Measurements from ENCODE around the gene DDX25. TPM values are rescaled to one million over a fixed set of nuclear protein-coding genes. Genes with fewer than 3 reads are reported as not detected.

DDX25 gene
- total and polyA plus RNA-seq, 2 of the 13 experiments (the other 11 are each of a cell fraction or from before 2014, with no cell fraction given) = 0.17 to 0.29 TPM

GRCh38 chr11:125950178-125950490 is 45.8 kb downstream of the DDX25 start (continued):
- no peak for TF ChIP-seq FOXK2 (IDR thresholded peaks at IDR 0.05)
- TF ChIP-seq FOXM1 (CRISPR knock-in tag; IDR thresholded peaks at IDR 0.05) = no peak
- no peak for TF ChIP-seq NFYC (CRISPR knock-in tag; IDR thresholded peaks at IDR 0.05)
- no peak for TF ChIP-seq ZFP90 (CRISPR knock-in tag; IDR thresholded peaks at IDR 0.05; ENCODE audit: borderline replicate concordance)
- no peak for TF ChIP-seq ZBTB34 (CRISPR knock-in tag; IDR thresholded peaks at IDR 0.05)
- no peak for TF ChIP-seq NFE2L2 (IDR thresholded peaks at IDR 0.05; ENCODE audit: low read length)
- TF ChIP-seq ZNF274 (CRISPR knock-in tag; IDR thresholded peaks at IDR 0.05) = no peak
- no peak for TF ChIP-seq ZNF850 (CRISPR knock-in tag; conservative IDR thresholded peaks at IDR 0.05)

GRCh38 chr11:125950696-125951651 is 46.7 kb downstream of the DDX25 start:
- no peak for FAIRE-seq
- in situ Hi-C loops (cut with HindIII; ENCODE audit: extremely low pct_ligation_motif_present, low pct_unique_long_range_greater_than_20kb) (no loop called here), intact Hi-C loops (cut with micrococcal nuclease; ENCODE audit: unreplicated experiment) (no loop called here)
- no TSS peak for BruUV-seq (replicated peaks)
- TF ChIP-seq ZMYM3 (CRISPR knock-in tag; IDR thresholded peaks at IDR 0.05) (no peak), ZNF280B (CRISPR knock-in tag; IDR thresholded peaks at IDR 0.05; ENCODE audit: borderline replicate concordance) (no peak), AGO2 (optimal IDR thresholded peaks at IDR 0.05; ENCODE audit: low read depth, low read length) (peak; percentile 44), ZNF703 (CRISPR knock-in tag; IDR thresholded peaks at IDR 0.05; ENCODE audit: borderline replicate concordance) (no peak), ZNF430 (CRISPR knock-in tag; IDR thresholded peaks at IDR 0.05) (no peak), DR1 (CRISPR knock-in tag; IDR thresholded peaks at IDR 0.05) (no peak), AKAP8 (CRISPR knock-in tag; IDR thresholded peaks at IDR 0.05) (no peak), ZBTB7A (CRISPR knock-in tag; IDR thresholded peaks at IDR 0.05) (no peak)
- TF ChIP-seq, protein P1, sequence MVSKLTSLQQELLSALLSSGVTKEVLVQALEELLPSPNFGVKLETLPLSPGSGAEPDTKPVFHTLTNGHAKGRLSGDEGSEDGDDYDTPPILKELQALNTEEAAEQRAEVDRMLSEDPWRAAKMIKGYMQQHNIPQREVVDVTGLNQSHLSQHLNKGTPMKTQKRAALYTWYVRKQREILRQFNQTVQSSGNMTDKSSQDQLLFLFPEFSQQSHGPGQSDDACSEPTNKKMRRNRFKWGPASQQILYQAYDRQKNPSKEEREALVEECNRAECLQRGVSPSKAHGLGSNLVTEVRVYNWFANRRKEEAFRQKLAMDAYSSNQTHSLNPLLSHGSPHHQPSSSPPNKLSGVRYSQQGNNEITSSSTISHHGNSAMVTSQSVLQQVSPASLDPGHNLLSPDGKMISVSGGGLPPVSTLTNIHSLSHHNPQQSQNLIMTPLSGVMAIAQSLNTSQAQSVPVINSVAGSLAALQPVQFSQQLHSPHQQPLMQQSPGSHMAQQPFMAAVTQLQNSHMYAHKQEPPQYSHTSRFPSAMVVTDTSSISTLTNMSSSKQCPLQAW (CRISPR knock-in tag; IDR thresholded peaks at IDR 0.05) = no peak
- Histone ChIP-seq H3K36me3 (replicated peaks in 1 of 2; ENCODE audit: control insufficient read depth in 1 of 2, insufficient read depth in 2 of 2, low read length in 2 of 2) (0 out of 5 replicates have a peak, but pooled peaks cover 0 to under 1% of the 10 kb centered on the region in 2 experiments), H3K27me3 (ENCODE audit: control insufficient read depth in 1 of 2, insufficient read depth in 2 of 2, low read length in 2 of 2) (no peaks in the 10 kb centered on the region; a peak in 1 of 5 replicates), H4K20me1 (ENCODE audit: insufficient read depth, low read length) (no peaks in the 10 kb centered on the region), H3K79me2 (ENCODE audit: insufficient read depth, low read length) (no peaks in the 10 kb centered on the region), H3K4me1 (ENCODE audit: insufficient read depth, low read length) (peaks cover 28% of the 10 kb centered on the region), H3K4me2 (ENCODE audit: low read depth, low read length) (no peak overlapping the region), H3K27ac (ENCODE audit: extremely low read length, insufficient read depth, low read length) (no peak overlapping the region), H3K9me3 (ENCODE audit: low read length) (no peaks in the 10 kb centered on the region), H3K9ac (ENCODE audit: insufficient read depth, low read depth, low read length) (no peak overlapping the region), H3K4me3 (replicated peaks in 1 of 3; ENCODE audit: insufficient read depth in 1 of 3, low read depth in 2 of 3, low read length in 3 of 3) (no peak overlapping the region), H2AFZ (ENCODE audit: low read length) (no peak overlapping the region)
- no peak for DNase-seq (ENCODE audit: low spot score)
- ATAC-seq = peak; percentile 17
- WGBS (ENCODE audit: low lambda C conversion rate) = 88% methylated on average over 7 of the region's 15 CpGs
- POLR2A ChIA-PET = no interaction called here
- CTCF ChIA-PET (ENCODE audit: low intra/inter-chr PET ratio, low total read pairs) = no interaction called here
